HEK293T (cell line): ENCODE results near the gene GFPT2.

Source experiments
- CTCF ChIA-PET: fragments of 350-600 bp; formaldehyde crosslinking; extraction: SDS; loops from one replicate; lab custom pipeline; 2021; ENCODE audit warnings: antibody characterized with exemption, inconsistent platforms; lab: Yijun Ruan, JAX
- POLR2A ChIA-PET: fragments of 350-600 bp; formaldehyde crosslinking; extraction: SDS; loops from one replicate; lab custom pipeline; 2020; ENCODE audit warnings: antibody characterized with exemption, inconsistent platforms; lab: Yijun Ruan, JAX
- DNase-seq: peaks from one replicate; pipeline ENCODE4 v3.0.0; 2012; ENCODE audit warnings: mixed read lengths; ENCODE audit errors: extremely low spot score
- ARNT ChIP-seq: fragments of 450-650 bp; IDR thresholded peaks from 2 replicates; pipeline ENCODE4 v1.6.1; 2017; ENCODE audit warnings: mild to moderate bottlenecking
- BHLHE40 ChIP-seq: fragments of 450-650 bp; IDR thresholded peaks from 2 replicates; pipeline ENCODE4 v1.6.1; 2016; ENCODE audit warnings: mild to moderate bottlenecking, moderate library complexity, borderline replicate concordance
- CTBP1 ChIP-seq: fragments of 450-650 bp; IDR thresholded peaks from 2 replicates; pipeline ENCODE4 v1.6.1; 2016; ENCODE audit warnings: borderline replicate concordance
- ELF4 ChIP-seq: fragments of 450-650 bp; IDR thresholded peaks from 2 replicates; pipeline ENCODE4 v1.6.1; 2017; ENCODE audit warnings: antibody characterized with exemption
- FOXA1 ChIP-seq: fragments of 450-650 bp; IDR thresholded peaks from 2 replicates; pipeline ENCODE4 v1.6.1; 2016; ENCODE audit warnings: mild to moderate bottlenecking
- FOXK2 ChIP-seq: fragments of 450-650 bp; IDR thresholded peaks from 2 replicates; pipeline ENCODE4 v1.6.1; 2016; ENCODE audit warnings: mild to moderate bottlenecking
- FOXM1 ChIP-seq: fragments of 450-650 bp; IDR thresholded peaks from 2 replicates; pipeline ENCODE4 v1.6.1; 2017; ENCODE audit warnings: mild to moderate bottlenecking, borderline replicate concordance
- HDGF ChIP-seq: fragments of 450-650 bp; IDR thresholded peaks from 2 replicates; pipeline ENCODE4 v1.6.1; 2017; ENCODE audit warnings: antibody characterized with exemption, borderline replicate concordance
- L3MBTL2 ChIP-seq: fragments of 450-650 bp; conservative IDR thresholded peaks from 2 replicates; pipeline ENCODE4 v1.6.1; 2016; ENCODE audit warnings: mild to moderate bottlenecking
- LEF1 ChIP-seq: fragments of 450-650 bp; IDR thresholded peaks from 2 replicates; pipeline ENCODE4 v1.6.1; 2017; ENCODE audit warnings: mild to moderate bottlenecking, borderline replicate concordance
- NFRKB ChIP-seq: fragments of 450-650 bp; IDR thresholded peaks from 2 replicates; pipeline ENCODE4 v1.6.1; 2016; ENCODE audit warnings: mild to moderate bottlenecking, moderate library complexity
- SP1 ChIP-seq: fragments of 450-650 bp; IDR thresholded peaks from 2 replicates; pipeline ENCODE4 v1.6.1; 2017
- SUZ12 ChIP-seq: fragments of 450-650 bp; IDR thresholded peaks from 2 replicates; pipeline ENCODE4 v1.6.1; 2016; ENCODE audit warnings: mild to moderate bottlenecking
- TARDBP ChIP-seq: fragments of 450-650 bp; IDR thresholded peaks from 2 replicates; pipeline ENCODE4 v1.6.1; 2016
- ZNF384 ChIP-seq: fragments of 450-650 bp; IDR thresholded peaks from 2 replicates; pipeline ENCODE4 v1.6.1; 2016
- TF ChIP-seq, protein P1 (sequence below): fragments of 450-650 bp; IDR thresholded peaks from 2 replicates; pipeline ENCODE4 v1.6.1; 2016

The GFPT2 gene

DNA sequence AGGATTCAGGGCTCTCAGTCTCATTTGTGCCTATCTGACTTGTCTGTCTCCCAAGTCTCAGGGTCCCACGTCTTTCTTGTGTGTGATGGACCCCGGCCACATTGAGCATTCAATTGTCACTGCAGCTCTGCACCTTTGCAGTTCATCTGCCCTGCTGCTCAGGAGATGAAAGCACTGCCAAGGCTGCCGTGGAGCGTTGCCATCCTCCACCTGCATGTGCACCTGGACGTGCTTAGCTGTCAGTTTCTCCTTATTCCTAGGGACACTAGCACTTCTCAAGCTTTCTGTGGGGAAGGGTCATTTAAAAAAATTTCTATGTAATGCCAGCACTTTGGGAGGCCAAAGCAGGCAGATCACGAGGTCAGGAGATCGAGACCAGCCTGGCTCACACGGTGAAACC, 22.8 kb upstream of the GFPT2 start:
- POLR2A ChIA-PET = interaction anchor here (1.6 kb wide), 1 partner anchor 119 kb away, joined by 3 read pairs; the partner anchor contains the start of gene CNOT6
- TF ChIP-seq, protein P1, sequence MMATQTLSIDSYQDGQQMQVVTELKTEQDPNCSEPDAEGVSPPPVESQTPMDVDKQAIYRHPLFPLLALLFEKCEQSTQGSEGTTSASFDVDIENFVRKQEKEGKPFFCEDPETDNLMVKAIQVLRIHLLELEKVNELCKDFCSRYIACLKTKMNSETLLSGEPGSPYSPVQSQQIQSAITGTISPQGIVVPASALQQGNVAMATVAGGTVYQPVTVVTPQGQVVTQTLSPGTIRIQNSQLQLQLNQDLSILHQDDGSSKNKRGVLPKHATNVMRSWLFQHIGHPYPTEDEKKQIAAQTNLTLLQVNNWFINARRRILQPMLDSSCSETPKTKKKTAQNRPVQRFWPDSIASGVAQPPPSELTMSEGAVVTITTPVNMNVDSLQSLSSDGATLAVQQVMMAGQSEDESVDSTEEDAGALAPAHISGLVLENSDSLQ = no peak
- no peak for TF ChIP-seq SUZ12
- no peak for TF ChIP-seq CTBP1
- TF ChIP-seq L3MBTL2 = no peak
- TF ChIP-seq FOXK2 = no peak
- no peak for TF ChIP-seq ELF4
- TF ChIP-seq ARNT = no peak
- no peak for TF ChIP-seq BHLHE40
- no peak for TF ChIP-seq HDGF
- CTCF ChIA-PET = no interaction called here

DNA sequence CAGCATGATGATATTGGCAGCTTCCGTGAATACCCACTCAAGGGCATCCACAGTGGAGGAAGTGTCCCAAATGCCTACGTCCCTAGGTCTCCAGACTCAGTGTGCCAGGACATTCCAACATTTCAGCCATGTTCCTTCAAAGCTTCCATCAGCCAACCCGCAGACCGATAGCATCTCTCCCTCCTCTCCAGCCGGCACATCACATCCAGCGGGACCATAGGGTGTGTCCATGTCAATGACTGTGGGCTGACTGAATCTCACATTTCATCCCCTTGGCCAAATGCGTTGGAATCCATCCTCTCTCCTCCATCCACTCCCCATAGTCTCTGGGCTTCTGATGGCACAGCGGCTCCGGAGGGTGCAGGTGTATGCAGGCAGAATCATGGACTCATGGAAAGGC, 22.2 kb upstream of the GFPT2 start:
- ChIA-PET CTCF (no interaction called here), POLR2A (interaction anchor here (1.6 kb wide), 1 partner anchor 119 kb away, joined by 3 read pairs; the partner anchor contains the start of gene CNOT6)
- no peak for TF ChIP-seq ARNT
- TF ChIP-seq BHLHE40 = no peak
- no peak for TF ChIP-seq SP1
- no peak for TF ChIP-seq ELF4
- TF ChIP-seq, protein P1 = no peak
- no peak for TF ChIP-seq SUZ12
- TF ChIP-seq ZNF384 = no peak
- TF ChIP-seq FOXK2 = no peak
- no peak for TF ChIP-seq NFRKB
- no peak for TF ChIP-seq LEF1
- TF ChIP-seq L3MBTL2 = no peak
- no peak for TF ChIP-seq TARDBP
- no peak for TF ChIP-seq FOXM1
- no peak for DNase-seq

More for the DNA sequence above, 22.8 kb upstream of the GFPT2 start:
- no peak for DNase-seq

GRCh38 chr5:180373870-180374269, 20.7 kb upstream of the GFPT2 start:
- POLR2A ChIA-PET = no interaction called here
- CTCF ChIA-PET = no interaction called here

GRCh38 chr5:180373454-180373853, 20.3 kb upstream of the GFPT2 start:
- ChIA-PET POLR2A (no interaction called here), CTCF (no interaction called here)
- DNase-seq = no peak
- TF ChIP-seq SP1 (no peak), ELF4 (no peak), TARDBP (no peak), FOXK2 (no peak), FOXA1 (no peak), SUZ12 (no peak), LEF1 (no peak), ARNT (no peak), L3MBTL2 (no peak), HDGF (no peak), BHLHE40 (no peak), NFRKB (no peak), ZNF384 (no peak), CTBP1 (no peak), FOXM1 (no peak)
- TF ChIP-seq, protein P1 = no peak

More at GRCh38 chr5:180373870-180374269, 20.7 kb upstream of the GFPT2 start:
- no peak for DNase-seq
- no peak for TF ChIP-seq ZNF384

- POLR2A ChIA-PET = no interaction called here
- CTCF ChIA-PET = interaction anchor here (0.6 kb wide), 1 partner anchor 69 kb away, joined by 5 read pairs; no protein-coding TSS in a partner anchor
Observed at GRCh38 chr5:180371949-180372348, 18.8 kb upstream of the GFPT2 start.

More at GRCh38 chr5:180371949-180372348, 18.8 kb upstream of the GFPT2 start:
- DNase-seq = no peak
- TF ChIP-seq BHLHE40 (no peak), ZNF384 (no peak), TARDBP (no peak), SP1 (no peak), NFRKB (no peak), LEF1 (no peak), FOXK2 (no peak), CTBP1 (no peak)
- TF ChIP-seq, protein P1 = no peak
